ENCODE measurements around the gene ACSF2.

ACSF2 gene

GRCh38 chr17:50444841-50445715, 19.1 kb downstream of the ACSF2 start:
- no peaks in the 10 kb centered on the region for H3K9me2 ChIP-seq (replicated peaks; ENCODE audit: insufficient read depth, low read length)
- H3K4me3 ChIP-seq (ENCODE audit: low read length): no peak overlapping the region
- no peaks in the 10 kb centered on the region for H3K4me1 ChIP-seq (ENCODE audit: low read length)
- no peaks in the 10 kb centered on the region for H3F3A ChIP-seq (ENCODE audit: insufficient read depth, low read length)
- no peak overlapping the region for H3K4me2 ChIP-seq (ENCODE audit: low read depth, low read length)
- no peaks in the 10 kb centered on the region for H3K27me3 ChIP-seq (replicated peaks; ENCODE audit: insufficient read depth, low read length)
- H2AFZ ChIP-seq (ENCODE audit: low read length): no peak overlapping the region
- no peak for TF ChIP-seq EZH2 (optimal IDR thresholded peaks at IDR 0.05; ENCODE audit: low read depth, low read length)
- TF ChIP-seq CTCF (IDR thresholded peaks at IDR 0.05; ENCODE audit: low read length): no peak
- TF ChIP-seq EZH2phosphoT487 (IDR thresholded peaks at IDR 0.05; ENCODE audit: low read length): no peak
- no peak overlapping the region for H3K9ac ChIP-seq (ENCODE audit: low read length)
- H4K20me1 ChIP-seq (ENCODE audit: insufficient read depth, low read length): no peaks in the 10 kb centered on the region
- H3K27ac ChIP-seq (ENCODE audit: low read length): no peak overlapping the region
- no peak for DNase-seq
- no peaks in the 10 kb centered on the region for H3K79me2 ChIP-seq (ENCODE audit: low read length)
- H3K9me3 ChIP-seq (replicated peaks; ENCODE audit: insufficient read depth, low read length): no peaks in the 10 kb centered on the region
- no peaks in the 10 kb centered on the region for H3K36me3 ChIP-seq (replicated peaks; ENCODE audit: insufficient read depth, low read length)

GRCh38 chr17:50445730-50446325, 19.8 kb downstream of the ACSF2 start:
- Histone ChIP-seq H3K9me2 (replicated peaks; ENCODE audit: insufficient read depth, low read length) (no peaks in the 10 kb centered on the region), H3K36me3 (replicated peaks; ENCODE audit: insufficient read depth, low read length) (no peaks in the 10 kb centered on the region), H3K4me3 (ENCODE audit: low read length) (no peak overlapping the region), H3K79me2 (ENCODE audit: low read length) (no peaks in the 10 kb centered on the region), H4K20me1 (ENCODE audit: insufficient read depth, low read length) (no peaks in the 10 kb centered on the region), H3K9me3 (replicated peaks; ENCODE audit: insufficient read depth, low read length) (no peaks in the 10 kb centered on the region), H3K4me2 (ENCODE audit: low read depth, low read length) (no peak overlapping the region), H2AFZ (ENCODE audit: low read length) (no peak overlapping the region), H3K27me3 (replicated peaks; ENCODE audit: insufficient read depth, low read length) (no peaks in the 10 kb centered on the region), H3K27ac (ENCODE audit: low read length) (no peak overlapping the region), H3F3A (ENCODE audit: insufficient read depth, low read length) (no peaks in the 10 kb centered on the region), H3K4me1 (ENCODE audit: low read length) (no peaks in the 10 kb centered on the region), H3K9ac (ENCODE audit: low read length) (no peak overlapping the region)
- no peak for DNase-seq
- no peak for TF ChIP-seq CTCF (IDR thresholded peaks at IDR 0.05; ENCODE audit: low read length)

GRCh38 chr17:50447870-50448595, 22.0 kb downstream of the ACSF2 start:
- TF ChIP-seq EZH2 (optimal IDR thresholded peaks at IDR 0.05; ENCODE audit: low read depth, low read length): no peak
- no peak for TF ChIP-seq EZH2phosphoT487 (IDR thresholded peaks at IDR 0.05; ENCODE audit: low read length)
- TF ChIP-seq CTCF (IDR thresholded peaks at IDR 0.05; ENCODE audit: low read length): no peak

More at GRCh38 chr17:50447870-50448595, 22.0 kb downstream of the ACSF2 start:
- H3K79me2 ChIP-seq (ENCODE audit: low read length): no peaks in the 10 kb centered on the region
- H2AFZ ChIP-seq (ENCODE audit: low read length): no peak overlapping the region
- H3F3A ChIP-seq (ENCODE audit: insufficient read depth, low read length): no peaks in the 10 kb centered on the region
- H3K4me3 ChIP-seq (ENCODE audit: low read length): no peak overlapping the region
- no peak for DNase-seq
- H3K36me3 ChIP-seq (replicated peaks; ENCODE audit: insufficient read depth, low read length): no peaks in the 10 kb centered on the region
- H3K9me2 ChIP-seq (replicated peaks; ENCODE audit: insufficient read depth, low read length): no peaks in the 10 kb centered on the region
- H3K9ac ChIP-seq (ENCODE audit: low read length): no peak overlapping the region
- no peaks in the 10 kb centered on the region for H3K9me3 ChIP-seq (replicated peaks; ENCODE audit: insufficient read depth, low read length)
- H3K27ac ChIP-seq (ENCODE audit: low read length): no peak overlapping the region
- no peaks in the 10 kb centered on the region for H3K4me1 ChIP-seq (ENCODE audit: low read length)
- no peaks in the 10 kb centered on the region for H4K20me1 ChIP-seq (ENCODE audit: insufficient read depth, low read length)
- H3K4me2 ChIP-seq (ENCODE audit: low read depth, low read length): no peak overlapping the region
- H3K27me3 ChIP-seq (replicated peaks; ENCODE audit: insufficient read depth, low read length): no peaks in the 10 kb centered on the region
